ENCODE measurements around the gene WASF2. TPM values are rescaled to one million over a fixed set of nuclear protein-coding genes. Genes with fewer than 3 reads are reported as not detected.
"Not testable (repeated sequence)": the region's sequence is repeated elsewhere in the genome, so short reads cannot be mapped to it uniquely, and the experiment has no call there.

Gene WASF2
- total RNA-seq, 1 experiment from 2014 or later: 19.2 TPM

GRCh38 chr1:27393641-27394281 lies 96.2 kb downstream of the WASF2 start:
- Histone ChIP-seq H3K27me3 (replicated peaks) (no peaks in the 10 kb centered on the region), H3K27ac (no peak overlapping the region), H3K36me3 (peaks cover 13% of the 10 kb centered on the region), H3K4me1 (replicated peaks) (peaks cover 20% of the 10 kb centered on the region), H3K9me3 (replicated peaks) (no peaks in the 10 kb centered on the region), H3K4me3 (no peak overlapping the region; the same call in 1 of the 2 replicates)
- DNase-seq (ENCODE audit: low read depth in 1 of 2, low spot score in 2 of 2): no peak

DNA sequence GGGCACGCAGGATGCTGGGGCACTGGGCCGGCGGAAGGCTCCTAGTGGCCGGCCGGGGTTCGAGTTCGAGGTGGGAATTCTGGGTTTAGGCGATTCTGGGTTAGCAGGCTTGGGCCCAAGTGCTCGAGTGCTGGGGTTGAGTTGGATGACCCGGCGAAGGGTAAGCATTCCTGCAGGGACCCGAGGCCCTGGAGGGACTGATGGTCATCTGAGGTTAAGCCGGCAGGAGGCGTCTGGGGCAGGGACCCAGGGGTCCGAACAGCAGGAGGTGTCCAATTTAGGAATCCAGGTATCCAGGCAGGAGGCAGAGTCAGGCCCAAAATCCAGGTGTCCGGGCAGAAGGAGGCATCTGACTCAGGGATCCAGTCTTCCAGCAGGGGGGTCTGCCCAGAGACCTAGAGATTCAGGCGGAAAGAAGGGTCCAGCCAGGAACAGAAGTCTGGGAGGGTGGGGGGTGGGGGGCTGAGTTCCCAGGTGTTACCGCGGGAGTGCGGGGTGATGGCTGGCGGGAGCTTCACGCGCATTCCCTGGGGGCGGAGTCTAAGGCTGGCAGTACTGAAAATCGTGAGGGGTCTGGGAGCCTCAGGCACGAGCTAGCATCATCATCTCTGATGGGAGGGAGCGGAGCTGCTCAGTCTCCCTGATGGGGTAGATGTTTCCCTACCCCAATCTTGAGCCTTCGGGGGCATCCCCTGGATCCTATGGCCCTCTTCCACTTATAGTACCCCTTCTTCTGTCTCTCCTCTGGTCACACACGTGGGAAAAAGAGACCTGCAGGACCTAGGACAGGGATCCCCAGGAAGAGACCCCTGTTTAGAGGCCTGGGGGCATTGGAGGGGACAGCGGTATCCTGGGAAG lies 97.0 kb downstream of the WASF2 start:
- Histone ChIP-seq H3K27me3 (replicated peaks) (no peaks in the 10 kb centered on the region), H3K36me3 (peaks cover 13% of the 10 kb centered on the region), H3K9me3 (replicated peaks) (no peaks in the 10 kb centered on the region), H3K27ac (peak overlapping the region; percentile 82), H3K4me3 (peak overlapping the region; percentile 80), H3K4me1 (replicated peaks) (peaks cover 20% of the 10 kb centered on the region)
- no peak for DNase-seq (ENCODE audit: low read depth in 1 of 2, low spot score in 2 of 2)

- Histone ChIP-seq H3K9me3 (replicated peaks) (no peaks in the 10 kb centered on the region), H3K36me3 (peaks cover 13% of the 10 kb centered on the region), H3K27me3 (replicated peaks) (no peaks in the 10 kb centered on the region), H3K4me3 (peak within 1 kb of the TSS; percentile 80), H3K4me1 (replicated peaks) (peaks cover 20% of the 10 kb centered on the region), H3K27ac (peak within 1 kb of the TSS; percentile 82)
- peak; percentile 91 to 95 for DNase-seq (ENCODE audit: low read depth in 1 of 2, low spot score in 2 of 2)
Measured at GRCh38 chr1:27392096-27392777, 97.7 kb downstream of the WASF2 start, which contains the start of gene GPR3. Gene GPR3 (plus strand): TSS chr1:27392622. CDS start chr1:27393799, 1,177 bp downstream.

DNA sequence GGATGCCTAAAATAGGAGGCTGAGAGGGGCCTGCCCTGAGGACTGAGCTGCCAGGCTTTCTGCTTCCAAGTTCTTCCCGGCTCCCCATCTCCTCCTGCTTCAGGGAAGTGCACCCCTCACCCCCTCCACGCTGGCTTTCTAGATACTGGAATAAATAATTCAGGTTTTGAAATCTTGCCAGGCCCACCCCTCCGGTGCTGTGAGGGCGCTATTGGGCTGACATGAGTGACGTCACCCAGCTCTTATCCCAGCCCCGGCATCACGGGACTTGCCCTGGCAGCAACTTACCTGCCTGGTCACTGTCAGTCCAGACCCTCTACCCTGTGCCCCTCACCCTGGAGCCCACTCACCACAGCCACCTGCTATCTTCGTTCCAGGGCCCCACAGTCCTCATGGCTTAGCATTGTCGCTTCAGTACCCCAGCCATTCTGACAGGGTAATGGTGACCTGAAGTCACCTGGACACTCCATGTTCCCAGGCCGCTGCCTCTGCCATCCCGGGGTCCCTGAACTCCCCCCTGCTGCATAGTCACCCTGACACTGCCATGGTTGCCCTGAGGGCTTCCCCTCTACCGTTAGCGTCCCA lies 98.4 kb downstream of the WASF2 start:
- 0 out of 2 replicates have a peak overlapping the region, but pooled peaks have one; percentile 18 for H3K27ac ChIP-seq
- no peaks in the 10 kb centered on the region for H3K9me3 ChIP-seq (replicated peaks)
- DNase-seq (ENCODE audit: low read depth in 1 of 2, low spot score in 2 of 2): no peak
- H3K4me3 ChIP-seq: peak overlapping the region; percentile 80
- no peaks in the 10 kb centered on the region for H3K27me3 ChIP-seq (replicated peaks)
- H3K36me3 ChIP-seq: peaks cover 13% of the 10 kb centered on the region
- H3K4me1 ChIP-seq (replicated peaks): peaks cover 20% of the 10 kb centered on the region

GRCh38 chr1:27388337-27389005 lies 101.5 kb downstream of the WASF2 start:
- Histone ChIP-seq H3K4me1 (replicated peaks) (peaks cover 11% of the 10 kb centered on the region), H3K4me3 (no peak overlapping the region), H3K27me3 (replicated peaks) (no peaks in the 10 kb centered on the region), H3K27ac (no peak overlapping the region), H3K9me3 (replicated peaks) (no peaks in the 10 kb centered on the region), H3K36me3 (peaks cover 4% of the 10 kb centered on the region; the same call in 1 of the 2 replicates)
- no peak for DNase-seq (ENCODE audit: low read depth in 1 of 2, low spot score in 2 of 2)

- H3K27me3 ChIP-seq (replicated peaks); DNase-seq (ENCODE audit: low read depth in 1 of 2, low spot score in 2 of 2): not testable (repeated sequence)
Measured at GRCh38 chr1:27384797-27385196, 105.2 kb downstream of the WASF2 start.

GRCh38 chr1:27383661-27384060 lies 106.3 kb downstream of the WASF2 start:
- DNase-seq (ENCODE audit: low read depth in 1 of 2, low spot score in 2 of 2): no peak
- no peak overlapping the region for H3K4me3 ChIP-seq
- no peaks in the 10 kb centered on the region for H3K36me3 ChIP-seq
- H3K4me1 ChIP-seq (replicated peaks): no peaks in the 10 kb centered on the region
- H3K27ac ChIP-seq: no peak overlapping the region
- H3K9me3 ChIP-seq (replicated peaks): no peaks in the 10 kb centered on the region
- no peaks in the 10 kb centered on the region for H3K27me3 ChIP-seq (replicated peaks)

More at GRCh38 chr1:27384797-27385196, 105.2 kb downstream of the WASF2 start:
- H3K36me3 ChIP-seq; H3K9me3 ChIP-seq (replicated peaks); H3K27ac ChIP-seq; H3K4me1 ChIP-seq (replicated peaks); H3K4me3 ChIP-seq: not testable (repeated sequence)

GRCh38 chr1:27383039-27383605 lies 106.8 kb downstream of the WASF2 start, which contains the start of gene CD164L2:
Gene CD164L2 (minus strand): TSS chr1:27383333. CDS start chr1:27383239, 94 bp downstream.
- Histone ChIP-seq H3K27ac (no peak within 1 kb of the TSS), H3K9me3 (replicated peaks) (no peaks in the 10 kb centered on the region), H3K4me3 (no peak within 1 kb of the TSS), H3K27me3 (replicated peaks) (no peaks in the 10 kb centered on the region), H3K4me1 (replicated peaks) (no peaks in the 10 kb centered on the region), H3K36me3 (no peaks in the 10 kb centered on the region)
- no peak for DNase-seq (ENCODE audit: low read depth in 1 of 2, low spot score in 2 of 2)

DNA sequence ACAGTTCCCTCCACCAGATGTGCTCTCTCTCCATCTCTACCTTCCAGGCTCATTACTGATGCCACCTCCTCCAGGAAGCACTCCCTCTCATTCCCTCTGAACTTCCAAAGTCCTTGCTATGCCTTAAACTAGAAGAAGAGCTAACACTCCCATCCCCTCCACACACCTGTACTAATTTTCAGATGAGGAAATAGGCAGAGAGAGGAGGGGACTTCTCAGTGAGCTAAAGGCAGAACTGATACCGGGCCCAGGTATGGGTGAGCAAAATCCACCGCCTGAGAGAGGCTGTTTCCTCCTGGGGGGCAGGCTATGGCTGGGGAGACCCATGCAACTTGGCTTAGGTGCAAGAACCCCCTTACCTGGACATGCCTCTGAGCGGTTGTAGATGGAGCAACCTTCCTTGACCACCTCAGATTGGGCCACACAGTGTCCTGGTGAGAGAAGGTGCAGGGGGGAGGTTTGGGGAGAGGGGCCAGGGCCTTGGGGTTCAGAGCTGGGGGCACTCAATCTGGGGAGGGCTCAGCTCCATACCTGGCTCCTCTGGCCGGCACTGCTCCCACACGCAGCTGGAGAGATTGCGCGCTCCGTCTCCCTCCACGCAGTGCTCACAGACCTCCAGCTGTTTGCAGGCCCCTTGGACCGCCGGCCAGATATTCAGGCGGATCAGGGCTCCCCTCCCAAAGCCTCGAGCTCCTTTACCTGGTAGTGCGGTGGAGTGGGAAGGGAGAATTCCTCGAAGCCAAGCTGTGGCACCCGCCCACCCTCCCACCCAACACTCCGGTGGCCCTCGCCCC lies 107.8 kb downstream of the WASF2 start:
- Histone ChIP-seq H3K4me1 (replicated peaks) (no peaks in the 10 kb centered on the region), H3K27ac (no peak overlapping the region), H3K4me3 (no peak overlapping the region), H3K27me3 (replicated peaks) (no peaks in the 10 kb centered on the region), H3K36me3 (no peaks in the 10 kb centered on the region), H3K9me3 (replicated peaks) (no peaks in the 10 kb centered on the region)
- DNase-seq (ENCODE audit: low read depth in 1 of 2, low spot score in 2 of 2): no peak

- H3K4me1 ChIP-seq (replicated peaks): no peaks in the 10 kb centered on the region
- no peak for DNase-seq (ENCODE audit: low read depth in 1 of 2, low spot score in 2 of 2)
- no peak overlapping the region for H3K27ac ChIP-seq
Measured at GRCh38 chr1:27380766-27381733, 108.9 kb downstream of the WASF2 start.

DNA sequence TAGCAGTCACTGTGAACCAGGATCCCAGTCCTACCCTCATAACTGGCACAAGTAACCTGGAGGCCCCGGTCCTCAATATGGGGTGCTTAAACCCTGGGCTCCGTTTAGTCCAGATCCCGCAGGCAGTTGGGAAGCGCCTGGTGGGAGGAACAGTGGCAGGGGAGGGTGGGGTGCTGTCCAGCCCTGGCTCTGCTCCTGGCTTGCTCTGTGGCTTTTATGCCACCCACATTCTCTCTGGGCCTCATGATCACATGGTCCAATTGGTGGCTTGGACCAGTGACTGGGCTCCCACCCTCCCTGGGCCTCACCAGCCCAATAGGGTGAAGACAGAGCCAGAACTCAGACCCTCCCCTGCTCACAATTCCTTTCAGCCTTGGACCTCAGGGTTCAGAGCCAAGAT lies 109.7 kb downstream of the WASF2 start:
- no peaks in the 10 kb centered on the region for H3K9me3 ChIP-seq (replicated peaks)
- DNase-seq (ENCODE audit: low read depth in 1 of 2, low spot score in 2 of 2): no peak
- H3K4me3 ChIP-seq: no peak overlapping the region
- no peak overlapping the region for H3K27ac ChIP-seq
- no peaks in the 10 kb centered on the region for H3K36me3 ChIP-seq
- H3K4me1 ChIP-seq (replicated peaks): no peaks in the 10 kb centered on the region
- no peaks in the 10 kb centered on the region for H3K27me3 ChIP-seq (replicated peaks)

More at GRCh38 chr1:27380766-27381733, 108.9 kb downstream of the WASF2 start:
- H3K4me3 ChIP-seq: no peak overlapping the region
- H3K36me3 ChIP-seq: no peaks in the 10 kb centered on the region
- H3K9me3 ChIP-seq (replicated peaks): no peaks in the 10 kb centered on the region
- no peaks in the 10 kb centered on the region for H3K27me3 ChIP-seq (replicated peaks)

Measured in SJSA1 (cell line).